ENCODE data around the gene QTRT2. TPM values are rescaled to one million over a fixed set of nuclear protein-coding genes. Genes with fewer than 3 reads are reported as not detected.

Gene QTRT2
- total and polyA plus RNA-seq, 2 donors from 2014 or later: 4.7 to 26.1 TPM

DNA sequence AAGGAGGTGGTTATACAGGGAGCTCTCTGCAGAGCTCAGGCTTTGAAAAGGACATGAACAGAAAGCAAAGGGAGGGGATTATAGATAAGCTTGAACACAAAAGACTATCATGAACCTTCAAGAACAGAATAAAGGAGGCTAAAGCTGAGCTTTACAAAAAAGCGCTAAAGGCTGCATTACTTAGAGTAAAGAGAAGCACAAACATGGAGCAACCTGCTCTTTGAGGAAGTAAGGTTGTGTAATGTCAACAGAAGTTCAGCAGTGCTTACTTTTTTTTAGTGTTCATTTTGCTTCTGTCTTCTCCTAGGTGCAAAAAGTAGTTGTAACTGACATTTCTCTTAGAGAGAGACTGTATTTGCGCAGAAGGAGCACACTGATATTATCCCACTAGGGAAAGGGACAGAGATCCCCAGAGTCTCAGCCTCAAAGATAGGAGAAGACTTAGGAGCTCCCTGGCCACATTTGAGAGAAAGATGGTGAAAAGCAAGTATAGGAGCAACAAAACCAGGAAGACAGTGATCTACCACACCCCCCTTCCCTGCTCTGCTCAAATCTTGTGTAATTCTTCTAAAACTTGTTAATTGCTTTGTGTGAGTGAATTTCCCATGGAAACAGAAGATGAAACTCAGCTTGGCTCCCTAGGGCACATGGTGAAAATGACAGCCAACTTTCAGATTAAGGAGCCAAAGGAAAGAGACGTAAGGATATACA is 54.7 kb downstream of the QTRT2 start:
- TF ChIP-seq, protein P1, sequence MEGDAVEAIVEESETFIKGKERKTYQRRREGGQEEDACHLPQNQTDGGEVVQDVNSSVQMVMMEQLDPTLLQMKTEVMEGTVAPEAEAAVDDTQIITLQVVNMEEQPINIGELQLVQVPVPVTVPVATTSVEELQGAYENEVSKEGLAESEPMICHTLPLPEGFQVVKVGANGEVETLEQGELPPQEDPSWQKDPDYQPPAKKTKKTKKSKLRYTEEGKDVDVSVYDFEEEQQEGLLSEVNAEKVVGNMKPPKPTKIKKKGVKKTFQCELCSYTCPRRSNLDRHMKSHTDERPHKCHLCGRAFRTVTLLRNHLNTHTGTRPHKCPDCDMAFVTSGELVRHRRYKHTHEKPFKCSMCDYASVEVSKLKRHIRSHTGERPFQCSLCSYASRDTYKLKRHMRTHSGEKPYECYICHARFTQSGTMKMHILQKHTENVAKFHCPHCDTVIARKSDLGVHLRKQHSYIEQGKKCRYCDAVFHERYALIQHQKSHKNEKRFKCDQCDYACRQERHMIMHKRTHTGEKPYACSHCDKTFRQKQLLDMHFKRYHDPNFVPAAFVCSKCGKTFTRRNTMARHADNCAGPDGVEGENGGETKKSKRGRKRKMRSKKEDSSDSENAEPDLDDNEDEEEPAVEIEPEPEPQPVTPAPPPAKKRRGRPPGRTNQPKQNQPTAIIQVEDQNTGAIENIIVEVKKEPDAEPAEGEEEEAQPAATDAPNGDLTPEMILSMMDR (IDR thresholded peaks at IDR 0.05; ENCODE audit: borderline replicate concordance, extremely low read depth, insufficient read depth): no peak
- FAIRE-seq (no peak), DNase-seq (no peak)
- no peaks in the 10 kb centered on the region for H3K27me3 ChIP-seq (ENCODE audit: control insufficient read depth, insufficient read depth, low read length)
- no peaks in the 10 kb centered on the region for H3K36me3 ChIP-seq (ENCODE audit: control insufficient read depth in 2 of 3, insufficient read depth in 3 of 3, low read length in 3 of 3)
- H3K4me3 ChIP-seq (ENCODE audit: low read length in 3 of 3): no peak overlapping the region
- no peaks in the 10 kb centered on the region for H3K4me1 ChIP-seq (ENCODE audit: control insufficient read depth in 2 of 3, insufficient read depth in 2 of 3, low read depth in 1 of 3, low read length in 3 of 3)
- intact Hi-C loops (cut with DNase I): no loop called here
- no peaks in the 10 kb centered on the region for H3K9me3 ChIP-seq (ENCODE audit: control insufficient read depth in 2 of 3, insufficient read depth in 1 of 3, low read length in 3 of 3)
- no peak overlapping the region for H3K9ac ChIP-seq (ENCODE audit: low read length in 3 of 3)
- no peak overlapping the region for H3K27ac ChIP-seq (ENCODE audit: low read depth in 2 of 2, low read length in 2 of 2)

DNA sequence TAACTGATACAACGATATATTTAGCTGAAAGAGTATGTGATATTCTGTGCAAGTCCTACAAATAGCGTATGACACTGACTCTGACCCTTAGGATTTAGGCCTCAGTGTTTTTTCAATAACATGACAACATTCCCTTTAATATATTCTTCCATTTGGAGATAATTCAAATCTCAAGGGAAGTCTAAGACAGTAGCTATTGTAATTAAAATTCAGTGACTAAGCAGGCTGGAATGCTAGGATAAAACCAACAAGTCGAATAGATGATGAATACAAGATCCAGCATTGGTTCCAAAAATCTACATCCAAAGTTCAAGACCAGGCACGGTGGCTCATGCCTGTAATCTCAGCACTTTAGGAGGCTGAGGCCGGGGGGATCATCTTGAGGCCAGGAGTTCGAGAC is 56.2 kb downstream of the QTRT2 start:
- Histone ChIP-seq H3K36me3 (ENCODE audit: control insufficient read depth in 2 of 3, insufficient read depth in 3 of 3, low read length in 3 of 3) (no peaks in the 10 kb centered on the region), H3K9me3 (ENCODE audit: control insufficient read depth in 2 of 3, insufficient read depth in 1 of 3, low read length in 3 of 3) (no peaks in the 10 kb centered on the region), H3K9ac (ENCODE audit: low read length in 3 of 3) (no peak overlapping the region), H3K27me3 (ENCODE audit: control insufficient read depth, insufficient read depth, low read length) (no peaks in the 10 kb centered on the region), H3K4me1 (ENCODE audit: control insufficient read depth in 2 of 3, insufficient read depth in 2 of 3, low read depth in 1 of 3, low read length in 3 of 3) (no peaks in the 10 kb centered on the region), H3K27ac (ENCODE audit: low read depth in 2 of 2, low read length in 2 of 2) (no peak overlapping the region), H3K4me3 (ENCODE audit: low read length in 3 of 3) (no peak overlapping the region)
- TF ChIP-seq, protein P1 (IDR thresholded peaks at IDR 0.05; ENCODE audit: borderline replicate concordance, extremely low read depth, insufficient read depth): no peak
- FAIRE-seq: peak; percentile 30
- intact Hi-C loops (cut with DNase I): no loop called here
- no peak for DNase-seq

DNA sequence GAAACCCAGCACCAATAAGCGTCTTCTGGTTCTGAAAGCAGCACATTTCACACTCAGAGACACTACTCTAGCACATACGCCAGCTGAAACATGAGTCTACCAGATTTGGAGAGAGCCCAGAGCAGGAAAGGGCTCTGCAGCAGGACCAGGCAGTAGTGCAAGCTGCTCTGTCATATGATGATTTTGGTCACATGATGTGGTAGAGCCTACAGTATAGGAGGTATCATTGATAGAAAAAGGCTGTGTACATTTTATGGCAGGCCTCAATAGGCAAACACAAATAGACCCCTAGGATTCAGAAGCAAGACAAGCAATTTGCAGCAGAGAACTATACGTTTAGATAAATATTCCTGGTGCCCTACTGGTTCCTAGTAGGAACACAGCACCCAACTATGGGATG is 58.2 kb downstream of the QTRT2 start:
- DNase-seq (no peak), FAIRE-seq (no peak)
- Histone ChIP-seq H3K4me3 (ENCODE audit: low read length in 3 of 3) (no peak overlapping the region), H3K9ac (ENCODE audit: low read length in 3 of 3) (no peak overlapping the region), H3K27ac (ENCODE audit: low read depth in 2 of 2, low read length in 2 of 2) (no peak overlapping the region), H3K9me3 (ENCODE audit: control insufficient read depth in 2 of 3, insufficient read depth in 1 of 3, low read length in 3 of 3) (no peaks in the 10 kb centered on the region), H3K27me3 (ENCODE audit: control insufficient read depth, insufficient read depth, low read length) (no peaks in the 10 kb centered on the region), H3K36me3 (ENCODE audit: control insufficient read depth in 2 of 3, insufficient read depth in 3 of 3, low read length in 3 of 3) (no peaks in the 10 kb centered on the region), H3K4me1 (ENCODE audit: control insufficient read depth in 2 of 3, insufficient read depth in 2 of 3, low read depth in 1 of 3, low read length in 3 of 3) (no peaks in the 10 kb centered on the region)
- intact Hi-C loops (cut with DNase I): no loop called here
- TF ChIP-seq, protein P1 (IDR thresholded peaks at IDR 0.05; ENCODE audit: borderline replicate concordance, extremely low read depth, insufficient read depth): no peak

DNA sequence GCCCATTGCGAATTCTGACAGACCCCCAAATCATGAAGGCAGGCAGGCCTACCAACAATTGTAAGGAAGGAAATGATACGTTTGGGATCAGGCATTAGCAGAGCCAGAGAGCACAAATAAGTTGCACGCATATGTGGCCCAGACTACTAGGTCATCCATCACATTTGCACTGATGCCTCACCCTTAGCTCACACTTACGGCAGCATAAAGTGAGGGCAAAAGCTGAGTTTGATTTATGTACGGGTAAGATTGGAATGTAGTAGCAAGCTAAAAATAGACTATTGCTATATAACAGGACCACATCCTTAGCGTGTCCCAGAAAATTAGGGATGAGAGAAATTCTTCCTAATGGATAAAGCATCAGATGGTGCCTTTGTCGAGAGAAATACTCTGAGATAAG is 58.6 kb downstream of the QTRT2 start:
- no peak overlapping the region for H3K9ac ChIP-seq (ENCODE audit: low read length in 3 of 3)
- intact Hi-C loops (cut with DNase I): no loop called here
- FAIRE-seq (no peak), DNase-seq (no peak)
- TF ChIP-seq, protein P1 (IDR thresholded peaks at IDR 0.05; ENCODE audit: borderline replicate concordance, extremely low read depth, insufficient read depth): no peak
- no peaks in the 10 kb centered on the region for H3K36me3 ChIP-seq (ENCODE audit: control insufficient read depth in 2 of 3, insufficient read depth in 3 of 3, low read length in 3 of 3)
- H3K27ac ChIP-seq (ENCODE audit: low read depth in 2 of 2, low read length in 2 of 2): no peak overlapping the region
- no peaks in the 10 kb centered on the region for H3K27me3 ChIP-seq (ENCODE audit: control insufficient read depth, insufficient read depth, low read length)
- H3K4me3 ChIP-seq (ENCODE audit: low read length in 3 of 3): no peak overlapping the region
- no peaks in the 10 kb centered on the region for H3K4me1 ChIP-seq (ENCODE audit: control insufficient read depth in 2 of 3, insufficient read depth in 2 of 3, low read depth in 1 of 3, low read length in 3 of 3)
- no peaks in the 10 kb centered on the region for H3K9me3 ChIP-seq (ENCODE audit: control insufficient read depth in 2 of 3, insufficient read depth in 1 of 3, low read length in 3 of 3)
